HG03521 (cell line): Measurements from ENCODE around the gene ERN1.

Experiments used
- ATAC-seq: cut with Tn5 transposase; IDR thresholded peaks from one replicate; pipeline ENCODE4 v1.9.1; 2021; ENCODE audit warnings: mild to moderate bottlenecking, moderate library complexity; ENCODE audit not compliant: unreplicated experiment

The ERN1 gene

DNA sequence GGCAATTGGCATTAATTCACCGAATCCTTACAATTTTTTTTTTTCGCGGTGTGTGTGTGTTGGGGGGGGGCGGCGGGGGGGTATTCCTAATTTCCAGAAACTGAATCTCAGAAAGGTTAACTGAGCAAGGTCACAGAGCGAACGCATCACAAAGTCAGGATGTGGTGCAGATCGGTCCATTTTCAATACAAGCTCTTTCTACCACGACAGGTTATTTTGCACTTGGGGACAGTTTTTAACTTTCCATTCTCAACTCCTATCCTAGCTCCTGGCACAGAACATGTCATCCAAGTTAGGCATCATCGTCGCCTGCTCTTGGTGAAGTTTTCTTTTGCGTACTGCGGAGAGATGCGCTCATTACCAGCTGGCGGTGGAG, 15.4 kb upstream of the ERN1 start:
- ATAC-seq = no peak

DNA sequence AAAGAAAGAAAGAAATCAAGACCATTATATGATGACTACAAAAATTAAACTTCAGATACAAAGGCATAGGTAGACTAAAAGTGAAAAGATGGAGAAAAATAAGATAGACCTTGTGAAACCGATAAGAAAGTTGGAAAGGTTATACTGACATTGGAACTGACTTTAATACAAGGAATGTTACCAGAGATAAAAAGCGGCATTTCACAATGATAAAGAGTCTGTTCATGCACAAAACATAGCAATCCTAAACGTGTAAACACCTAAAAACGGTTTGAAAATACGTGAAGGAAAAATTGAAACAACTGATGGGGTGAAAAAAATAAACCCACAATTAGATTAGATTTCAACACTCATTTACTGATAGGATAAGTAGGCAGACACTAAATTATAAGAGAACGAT, 9.6 kb upstream of the ERN1 start:
- no peak for ATAC-seq

DNA sequence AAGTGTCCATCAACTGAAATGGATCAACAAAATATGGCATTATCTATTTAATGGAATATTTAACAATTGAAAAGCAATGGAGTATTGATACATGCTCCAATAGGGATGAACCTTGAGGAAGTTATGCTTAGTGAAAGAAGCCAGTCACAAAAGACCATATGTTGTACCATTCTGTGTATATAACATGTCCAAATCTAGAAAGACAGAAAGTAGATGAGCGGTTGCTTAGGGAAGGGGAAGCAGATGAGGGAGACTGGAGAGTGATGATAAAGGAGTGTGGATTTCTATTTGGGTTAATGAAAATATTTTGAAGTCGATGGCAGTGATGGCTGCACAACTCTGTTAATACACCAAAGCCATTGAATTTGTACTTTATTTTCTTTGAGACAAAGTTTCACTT, 8.5 kb upstream of the ERN1 start:
- no peak for ATAC-seq

DNA sequence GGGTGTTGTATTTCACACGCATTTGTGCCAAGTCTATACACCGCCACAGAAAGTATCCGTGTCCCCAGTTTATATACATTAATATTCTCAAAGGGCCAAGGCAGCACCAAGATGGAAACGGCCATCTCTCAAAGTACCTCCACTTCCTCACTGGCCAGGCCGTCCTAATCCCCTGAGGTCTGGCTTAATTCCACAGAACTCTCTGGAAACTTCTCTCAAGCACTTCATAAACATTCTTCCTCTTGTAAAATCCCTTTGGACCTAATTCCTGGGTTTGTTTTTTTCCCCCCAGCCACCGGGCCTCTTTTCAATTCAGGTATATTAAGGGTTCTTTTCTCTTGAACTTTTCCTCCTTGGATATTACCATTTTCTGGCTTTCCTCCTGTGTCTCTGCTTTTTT, 5.1 kb upstream of the ERN1 start:
- no peak for ATAC-seq

DNA sequence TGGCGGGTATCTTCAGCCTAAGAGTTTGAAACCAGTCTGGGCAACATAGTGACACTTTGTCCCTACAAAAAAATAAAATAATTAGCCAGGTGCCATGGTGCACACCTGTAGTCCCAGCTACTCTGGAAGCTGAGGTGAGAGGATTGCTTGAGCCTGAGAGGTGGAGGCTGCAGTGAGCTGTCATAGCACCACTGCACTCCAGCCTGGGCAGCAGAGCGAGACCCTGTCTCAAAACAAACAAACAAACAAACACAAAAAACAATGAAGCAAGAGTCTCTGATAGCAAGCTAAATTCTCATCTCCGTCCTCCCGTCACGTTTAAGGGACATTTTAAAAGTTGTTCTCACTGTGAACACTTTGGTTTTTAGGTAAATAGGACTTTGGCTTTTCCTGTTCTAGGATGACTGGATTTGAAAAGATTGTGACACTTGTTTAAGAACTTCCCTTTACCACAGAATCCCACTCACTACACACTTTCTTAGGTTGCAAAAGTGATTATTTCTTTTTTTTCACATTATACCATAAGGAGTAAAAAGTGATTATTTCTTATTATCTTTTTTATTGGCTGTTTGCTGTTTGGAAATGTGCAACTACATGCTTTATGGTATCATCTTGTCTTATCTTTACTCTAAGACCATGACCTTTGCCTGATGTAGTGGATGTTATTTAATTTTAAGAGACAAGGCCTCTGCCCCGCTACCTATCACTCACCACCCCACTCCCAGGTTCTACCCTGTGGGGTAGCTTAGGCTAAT, 4.4 kb upstream of the ERN1 start:
- no peak for ATAC-seq

DNA sequence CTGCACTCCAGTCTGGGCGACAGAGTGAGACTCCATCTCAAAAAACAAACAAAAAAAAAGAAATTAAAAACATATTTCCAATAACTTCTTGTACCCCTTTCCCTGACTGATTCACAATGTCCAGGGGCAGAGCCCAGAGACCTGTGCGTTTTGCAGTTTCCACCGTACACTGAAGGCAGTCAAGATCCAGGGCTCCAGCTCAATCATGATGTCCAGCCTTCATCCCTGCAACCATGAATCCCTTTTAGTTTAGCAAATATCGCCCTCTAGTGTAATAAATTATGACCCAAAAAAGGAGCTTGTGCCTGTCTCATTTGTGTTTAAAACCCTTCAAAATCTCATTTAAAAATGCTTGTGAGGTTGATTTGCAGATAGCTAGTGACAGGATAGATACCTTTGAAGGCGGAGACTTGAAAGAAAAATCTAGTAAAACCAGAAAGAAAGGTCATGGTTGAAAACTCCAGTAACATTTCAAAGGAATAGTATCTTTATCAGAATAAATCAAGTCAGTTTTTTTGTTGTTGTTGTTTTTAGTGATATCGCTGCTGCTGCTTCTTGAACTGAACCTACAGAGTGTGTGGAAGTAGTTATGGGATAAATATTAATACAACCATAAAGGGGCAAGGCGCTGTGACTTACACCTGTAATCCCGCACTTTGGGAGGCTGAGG, 3.7 kb upstream of the ERN1 start:
- ATAC-seq = no peak

DNA sequence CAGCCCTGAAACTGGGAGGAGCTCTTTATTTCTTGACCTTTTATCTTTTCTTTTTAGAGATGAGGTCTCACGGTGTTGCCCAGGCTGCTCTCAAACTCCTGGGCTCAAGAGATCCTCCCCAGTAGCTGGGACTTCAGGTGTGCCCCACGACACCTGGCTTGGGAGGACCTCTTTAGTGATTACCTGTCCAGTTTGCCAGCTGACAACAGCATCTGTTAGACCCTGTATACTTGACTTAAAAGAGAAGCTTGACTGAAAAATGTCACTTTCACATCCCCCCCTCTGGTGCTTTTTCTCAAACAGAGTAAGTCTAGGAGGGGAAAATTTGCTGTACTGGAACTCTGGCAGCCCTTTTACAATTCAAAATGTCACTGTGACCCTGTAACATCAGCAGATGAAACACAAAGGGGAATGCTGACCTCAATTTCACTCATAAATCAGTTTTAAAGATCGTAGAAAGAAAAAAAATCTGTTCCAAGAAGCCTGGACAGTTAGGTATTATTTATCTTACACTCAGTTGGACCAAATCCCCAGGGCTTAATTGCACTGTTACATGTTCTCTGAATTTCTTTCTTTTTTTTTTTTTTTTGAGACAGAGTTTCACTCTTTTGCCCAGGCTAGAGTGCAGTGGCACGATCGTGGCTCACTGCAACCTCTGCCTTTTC, 1.8 kb upstream of the ERN1 start:
- no peak for ATAC-seq

DNA sequence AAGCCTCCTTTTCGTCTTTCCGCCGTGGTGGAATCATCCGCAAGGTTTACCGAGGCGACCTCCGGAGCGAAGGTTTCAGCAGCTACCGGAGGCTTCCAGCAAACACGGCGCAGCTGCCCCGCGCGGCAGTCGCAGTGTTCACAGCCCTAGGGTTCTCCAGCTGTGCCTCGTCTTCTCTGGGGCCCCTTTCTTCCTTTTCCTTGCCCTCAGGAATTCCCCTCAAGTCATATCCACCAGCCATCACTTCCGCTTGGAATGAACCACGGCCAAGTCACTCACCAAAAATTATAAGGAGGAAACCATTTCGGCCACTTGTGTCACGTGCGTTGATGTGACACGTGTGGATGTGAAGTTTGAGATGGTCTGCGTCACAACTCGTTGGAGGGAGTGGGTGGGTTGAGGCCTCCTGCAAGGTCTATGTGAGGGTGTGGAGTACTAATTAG, 636 bp upstream of the ERN1 start:
- ATAC-seq = peak; percentile 6

DNA sequence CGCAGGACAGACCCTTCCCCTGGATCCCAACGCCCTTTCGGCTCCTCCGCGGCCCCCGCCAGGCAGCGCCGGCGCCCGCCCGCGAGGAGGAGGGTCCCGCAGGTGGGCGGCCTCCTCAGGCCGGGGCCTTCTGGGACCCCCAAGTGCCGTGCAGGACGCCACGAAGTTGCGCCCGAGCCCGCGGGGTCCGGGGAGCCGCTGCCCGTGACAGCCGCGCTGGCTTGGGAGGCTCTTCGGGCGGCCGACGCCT, 504 bp downstream of the ERN1 start:
- ATAC-seq = peak; percentile 9

DNA sequence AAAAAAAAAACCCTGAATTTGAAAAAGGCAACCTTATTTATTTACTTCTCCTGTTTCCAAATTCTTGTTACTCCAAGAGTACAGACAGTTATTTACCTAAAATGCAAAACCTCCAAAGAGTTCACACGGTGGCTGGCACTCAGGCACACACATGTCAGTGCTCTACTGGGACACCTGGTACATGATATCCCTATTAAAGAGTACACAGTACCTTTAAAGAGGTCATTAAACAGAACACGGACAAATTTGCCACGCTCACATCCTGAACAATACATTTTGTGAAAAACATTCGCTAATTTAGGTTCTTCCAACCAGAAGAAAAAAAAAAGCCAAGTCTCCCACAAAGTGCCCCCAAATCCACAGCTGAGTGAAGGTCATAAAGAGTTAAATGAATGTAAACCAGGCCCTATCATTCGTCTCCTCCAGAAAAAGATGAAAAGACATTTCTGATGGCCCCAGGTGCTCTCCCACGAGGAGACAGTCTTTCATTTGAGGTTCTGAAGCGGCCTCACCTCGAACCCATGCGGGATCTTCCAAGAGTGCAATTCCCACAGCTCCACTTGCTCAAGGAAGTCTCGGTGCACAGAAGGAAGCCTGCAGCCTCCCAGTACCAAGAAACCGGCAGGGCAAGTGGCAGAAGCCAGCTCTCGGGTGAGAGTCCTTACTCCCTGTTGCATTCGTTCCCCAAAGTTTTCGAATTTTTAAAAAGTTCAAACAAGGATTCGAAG, 993 bp downstream of the ERN1 start:
- ATAC-seq = no peak

DNA sequence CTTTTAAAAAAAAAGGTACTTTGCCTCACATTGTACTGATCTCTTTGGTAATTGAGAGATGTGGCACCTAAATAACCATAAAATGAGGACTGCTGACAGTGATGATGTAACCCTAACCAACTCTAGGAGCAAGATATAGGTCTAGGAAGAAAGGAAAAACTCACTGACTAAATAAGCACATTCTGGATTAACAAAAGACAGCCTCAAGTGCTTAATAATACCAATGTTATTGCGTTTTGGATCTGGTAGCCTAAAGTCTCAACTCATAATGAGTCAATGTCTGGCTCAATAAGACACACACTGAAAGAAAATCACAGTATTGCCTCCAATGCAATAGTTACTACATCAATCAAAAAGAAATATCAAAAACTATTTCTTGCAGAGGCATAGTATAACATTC, 3.0 kb downstream of the ERN1 start:
- ATAC-seq = no peak

DNA sequence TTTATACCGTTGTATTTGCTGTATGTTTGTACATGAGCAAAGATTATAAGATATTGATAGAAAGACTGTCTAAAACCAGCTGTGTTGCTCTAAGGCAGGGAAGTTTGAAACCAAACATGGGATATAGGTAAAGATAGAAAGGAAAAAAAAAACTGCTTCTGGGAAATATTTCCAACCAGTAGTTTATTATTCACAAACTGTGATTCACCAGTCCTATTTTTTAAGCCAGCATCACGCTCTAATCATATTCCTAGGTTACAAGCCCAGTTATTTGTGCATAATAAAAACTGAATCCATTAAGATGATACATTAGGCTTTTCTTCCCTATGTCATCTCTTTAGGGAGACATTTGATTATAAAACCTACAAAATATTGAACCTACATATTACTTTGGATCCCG, 4.0 kb downstream of the ERN1 start:
- no peak for ATAC-seq

DNA sequence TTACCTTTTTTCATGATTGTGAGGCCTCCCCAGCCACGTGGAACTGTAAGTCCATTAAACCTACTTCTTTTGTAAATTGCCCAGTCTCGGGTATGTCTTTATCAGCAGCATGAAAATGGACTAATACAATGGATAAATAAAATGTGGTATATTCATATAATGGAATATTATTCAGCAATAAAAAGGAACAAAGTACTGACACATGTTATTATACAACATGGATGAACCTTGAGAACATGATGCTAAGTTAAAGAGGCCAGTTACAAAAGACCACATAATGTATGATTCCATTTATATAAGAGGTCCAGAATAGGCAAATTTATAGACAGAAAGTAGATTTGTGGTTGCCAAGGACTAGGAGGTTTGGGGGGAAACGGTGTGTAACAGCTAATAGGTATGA, 5.3 kb downstream of the ERN1 start:
- no peak for ATAC-seq

DNA sequence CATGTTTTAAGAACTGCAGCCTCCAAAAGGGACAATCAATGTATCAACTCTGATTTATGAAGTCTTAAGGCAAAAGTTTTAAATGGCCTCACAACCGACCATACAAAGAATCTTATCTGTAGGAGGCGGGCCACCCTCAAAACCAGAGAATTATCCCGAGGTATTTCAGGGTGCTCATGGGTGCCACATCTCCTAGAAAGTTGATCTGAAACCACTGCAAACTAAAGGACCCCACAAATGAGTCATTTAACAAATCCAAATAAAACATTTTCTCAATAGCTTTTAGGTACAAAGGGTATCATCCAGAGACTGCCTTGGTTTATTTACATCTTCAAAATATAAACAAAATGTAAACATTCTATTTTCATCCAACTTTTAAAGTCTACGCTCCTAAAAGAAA, 6.8 kb downstream of the ERN1 start:
- no peak for ATAC-seq

DNA sequence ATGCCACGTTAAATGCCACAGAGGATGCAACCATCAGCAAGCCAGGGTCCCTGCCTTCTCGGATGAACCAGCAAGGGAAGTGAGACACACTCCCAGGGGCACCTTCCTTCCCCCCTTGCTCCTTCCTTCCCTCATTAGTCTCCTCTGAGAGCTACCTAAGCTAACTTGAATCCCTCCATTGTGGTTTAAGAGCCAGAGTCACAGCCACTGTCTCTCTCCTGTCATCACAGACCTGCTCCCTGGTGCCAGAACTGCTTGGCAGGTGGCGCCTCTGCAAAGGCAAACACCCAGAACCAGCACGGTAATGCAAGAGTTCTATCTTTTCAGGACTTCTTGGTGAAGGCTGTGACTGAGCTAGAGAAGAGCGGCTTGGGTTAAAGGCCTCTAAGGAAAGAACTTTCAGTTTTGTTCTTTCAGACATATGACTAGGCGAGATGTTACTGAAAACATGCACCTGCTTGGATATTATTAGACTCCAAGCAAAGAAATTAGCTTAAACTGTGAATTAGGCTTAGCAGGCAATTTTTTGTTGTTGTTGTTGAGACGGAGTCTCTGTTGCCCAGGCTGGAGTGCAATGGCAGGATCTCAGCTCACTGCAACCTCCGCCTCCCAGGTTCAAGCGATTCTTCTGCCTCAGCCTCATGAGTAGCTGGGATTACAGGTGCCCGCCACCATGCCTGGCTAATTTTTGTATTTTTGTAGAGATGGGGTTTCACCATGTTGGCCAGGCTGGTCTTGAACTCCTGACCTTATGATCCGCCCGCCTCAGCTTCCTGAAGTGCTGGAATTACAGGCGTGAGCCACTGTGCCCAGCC, 8.8 kb downstream of the ERN1 start:
- peak; percentile 80 for ATAC-seq

DNA sequence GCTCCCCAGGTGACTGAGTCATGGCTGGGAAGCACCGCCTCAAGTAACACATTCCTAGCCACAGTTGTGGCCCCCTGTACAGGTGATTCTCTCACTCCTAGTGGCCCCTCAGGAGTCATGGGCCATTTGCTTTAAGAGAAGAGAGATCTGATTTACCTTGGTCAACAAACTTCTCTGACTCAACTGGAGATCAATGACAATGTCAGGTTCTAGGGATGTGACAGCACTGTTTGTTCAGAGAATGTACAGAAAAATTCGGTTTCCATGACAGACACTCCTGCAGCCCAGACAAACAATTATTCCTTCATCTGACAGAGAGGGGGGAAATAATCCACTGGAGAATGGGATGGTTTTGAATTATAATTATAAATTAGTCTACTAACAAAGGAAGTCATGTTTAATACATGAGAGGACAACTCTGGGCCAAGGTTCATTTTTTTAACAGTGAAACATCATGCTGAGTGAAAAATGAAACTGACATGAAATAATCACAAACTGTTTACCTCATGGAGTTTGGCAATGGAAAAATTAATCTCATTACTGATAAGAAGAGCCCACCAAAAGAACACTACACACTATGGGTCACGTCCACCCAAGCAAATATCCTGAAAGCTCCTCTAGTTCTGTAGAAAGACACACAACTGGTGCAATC, 9.7 kb downstream of the ERN1 start:
- ATAC-seq = no peak

DNA sequence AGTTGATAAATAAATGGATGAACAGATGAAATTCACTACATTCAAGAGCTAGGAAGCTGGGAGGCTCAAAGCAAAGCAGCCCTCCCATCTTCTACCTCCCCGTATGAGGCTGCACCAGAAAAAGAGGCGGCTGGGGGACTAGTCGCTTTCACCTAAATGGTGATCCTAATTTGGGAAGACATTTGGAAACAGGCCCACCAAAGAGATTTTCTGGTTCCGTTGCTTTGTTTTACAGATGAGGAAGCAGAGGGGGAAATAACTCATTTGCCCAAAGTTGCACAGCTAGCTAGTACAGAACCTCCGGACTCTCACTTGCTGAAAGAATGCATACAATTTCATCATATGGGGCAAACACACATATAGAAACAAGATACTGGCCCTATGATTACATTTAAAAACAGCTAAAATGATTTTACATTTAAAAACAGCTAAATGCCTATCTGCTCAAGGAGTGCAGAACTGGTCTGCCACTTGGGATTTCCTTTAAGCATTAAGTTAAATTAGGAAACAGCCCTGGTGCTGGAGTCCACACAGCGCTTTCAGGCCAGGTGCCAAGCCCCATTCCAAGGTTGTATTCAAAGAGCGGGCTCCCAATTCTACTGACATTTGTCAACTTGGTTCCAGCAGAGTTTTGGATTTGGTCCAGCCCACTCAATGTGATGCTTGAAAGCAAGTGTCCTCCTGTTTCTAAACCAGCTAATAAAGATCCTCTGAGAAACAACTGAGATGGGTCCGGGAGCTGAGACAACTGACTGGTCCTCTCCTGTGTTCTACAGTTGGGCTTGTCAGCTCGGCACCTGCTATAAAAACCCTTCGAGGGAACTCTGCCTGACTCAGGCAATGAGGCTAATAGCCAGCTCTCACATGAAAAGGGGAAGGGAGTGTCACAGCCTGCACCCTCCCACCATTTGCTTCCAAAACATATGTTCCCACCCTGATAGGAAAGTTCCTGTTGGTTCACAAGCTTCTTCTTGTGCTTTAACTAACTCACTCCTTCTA, 11.7 kb downstream of the ERN1 start:
- no peak for ATAC-seq

DNA sequence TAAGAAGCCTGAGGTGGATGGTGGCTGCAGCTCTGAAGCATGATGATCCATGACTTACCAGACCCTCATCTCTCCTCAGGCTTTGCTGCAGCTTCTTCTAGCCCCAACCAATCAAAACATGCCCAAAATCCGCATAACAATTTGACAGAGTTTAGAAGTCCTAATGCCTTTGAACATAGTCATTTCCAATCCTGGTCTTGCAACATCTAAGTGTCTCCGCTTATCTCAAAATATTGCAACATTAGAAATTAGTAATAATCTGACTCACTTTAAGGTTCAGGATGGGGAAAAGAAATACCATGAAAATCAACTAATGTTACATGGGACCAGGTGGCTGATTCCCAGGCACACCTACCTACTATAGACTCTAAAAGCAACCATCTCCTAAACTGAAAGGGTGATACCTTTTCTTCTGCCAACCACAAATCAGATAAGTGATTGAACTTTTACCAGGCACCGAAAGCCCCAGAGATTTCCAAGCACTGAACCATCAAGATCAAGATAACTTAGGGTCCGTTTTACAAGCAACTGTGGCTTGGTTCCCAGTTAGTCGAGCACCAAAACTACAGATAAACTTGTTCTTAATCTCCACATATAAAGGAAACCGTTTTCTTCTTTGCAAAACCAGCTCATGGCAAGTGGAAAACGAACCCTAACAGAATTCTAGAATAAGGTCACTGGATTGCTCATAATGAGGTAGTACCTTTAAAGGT, 14.0 kb downstream of the ERN1 start:
- no peak for ATAC-seq
